KBM-7 (cell line): Measurements from ENCODE around the gene FAM53A.
"Not testable (repeated sequence)": the region's sequence is repeated elsewhere in the genome, so short reads cannot be mapped to it uniquely, and the experiment has no call there.

Experiments
- DNase-seq: peaks from one replicate; pipeline ENCODE4 v3.0.0-alpha.2; 2015
- in situ Hi-C: fragments of 300-500 bp; cut with MboI; formaldehyde crosslinking; loops from 2 replicates; pipeline ENCODE4 v1.14.3; 2020; ENCODE audit warnings: low sequenced_read_pairs, low pct_unique_long_range_greater_than_20kb, mixed read lengths

The FAM53A gene

GRCh38 chr4:1691737-1692373 lies 7.7 kb upstream of the FAM53A start:
- in situ Hi-C loops, result no loop called here
- no peak for DNase-seq

GRCh38 chr4:1690698-1691097 lies 6.6 kb upstream of the FAM53A start:
- DNase-seq, result no peak
- in situ Hi-C loops, result no loop called here

GRCh38 chr4:1686440-1687036 lies 2.4 kb upstream of the FAM53A start:
- in situ Hi-C loops, result no loop called here
- DNase-seq, result no peak

- no peak for DNase-seq
- in situ Hi-C loops, result no loop called here
These were observed 1.4 kb upstream of the FAM53A start for GRCh38 chr4:1685235-1686150.

GRCh38 chr4:1684506-1685234 lies 557 bp upstream of the FAM53A start:
- in situ Hi-C loops, result no loop called here
- DNase-seq, result no peak

- in situ Hi-C loops, result no loop called here
- no peak for DNase-seq
These were observed 815 bp downstream of the FAM53A start for GRCh38 chr4:1683261-1683735.

GRCh38 chr4:1682860-1683259 lies 1.3 kb downstream of the FAM53A start:
- in situ Hi-C loops, result no loop called here

GRCh38 chr4:1678244-1678643 lies 5.9 kb downstream of the FAM53A start:
- DNase-seq, result no peak
- in situ Hi-C loops, result no loop called here

More at GRCh38 chr4:1682860-1683259, 1.3 kb downstream of the FAM53A start:
- DNase-seq, result no peak

- no peak for DNase-seq
- in situ Hi-C loops, result no loop called here
These were observed 7.2 kb downstream of the FAM53A start for GRCh38 chr4:1676605-1677525.

GRCh38 chr4:1675802-1676137 lies 8.3 kb downstream of the FAM53A start:
- in situ Hi-C loops, result no loop called here
- no peak for DNase-seq

GRCh38 chr4:1675136-1675801 lies 8.8 kb downstream of the FAM53A start:
- DNase-seq, result no peak
- in situ Hi-C loops, result no loop called here

GRCh38 chr4:1674682-1675081 lies 9.4 kb downstream of the FAM53A start:
- in situ Hi-C loops, result no loop called here
- DNase-seq, result no peak

- in situ Hi-C loops, result no loop called here
- no peak for DNase-seq
These were observed 10.4 kb downstream of the FAM53A start for GRCh38 chr4:1673671-1674070.

GRCh38 chr4:1671011-1671410 lies 13.1 kb downstream of the FAM53A start:
- in situ Hi-C loops, DNase-seq: not testable (repeated sequence)

GRCh38 chr4:1670279-1670678 lies 13.8 kb downstream of the FAM53A start:
- DNase-seq, result no peak
- in situ Hi-C loops, result no loop called here

GRCh38 chr4:1669850-1670249 lies 14.3 kb downstream of the FAM53A start:
- DNase-seq, result no peak
- in situ Hi-C loops, result no loop called here

GRCh38 chr4:1669270-1669669 lies 14.8 kb downstream of the FAM53A start:
- in situ Hi-C loops, result no loop called here
- DNase-seq, result no peak

GRCh38 chr4:1668488-1668840 lies 15.6 kb downstream of the FAM53A start:
- in situ Hi-C loops, result no loop called here
- no peak for DNase-seq
